H1 (cell line): Measurements from ENCODE around the gene SGMS1. TPM values are rescaled to one million over a fixed set of nuclear protein-coding genes. Genes with fewer than 3 reads are reported as not detected.

Experiments
- CTCF ChIA-PET: fragments of 300-600 bp; sonication (Branson Sonifier 250); formaldehyde crosslinking; loops from one replicate; lab custom pipeline; 2021; ENCODE audit not compliant: partially characterized antibody; lab: Charles Lee
- POLR2A ChIA-PET: fragments of 300-600 bp; sonication (Branson Sonifier 250); formaldehyde crosslinking; loops from one replicate; lab custom pipeline; 2021; ENCODE audit warnings: inconsistent platforms; ENCODE audit not compliant: partially characterized antibody; lab: Charles Lee
- DNase-seq, 2 experiments: peaks; one replicate each; pipeline versions ENCODE4 v3.0.0 to v3.0.0-alpha.2; 2010 to 2022; ENCODE audit warnings: low spot score in 2 of 2, low read depth in 1 of 2, mixed read lengths in 1 of 2
- FAIRE-seq: peaks from 2 replicates; lab custom pipeline; 2011; peaks lifted over from hg19 to GRCh38; lab: Jason Lieb, UNC
- H2AFZ ChIP-seq: 2 replicates; pipeline ENCODE4 v1.8.1; 2012; ENCODE audit warnings: low read length, inconsistent platforms
- H2AK5ac ChIP-seq: 2 replicates; pipeline ENCODE4 v1.6.1; 2013; ENCODE audit warnings: low read depth, low read length
- H2BK120ac ChIP-seq: replicated peaks from 2 replicates; pipeline ENCODE3; 2013; ENCODE audit warnings: low read depth, low read length, inconsistent platforms
- H2BK12ac ChIP-seq: 2 replicates; pipeline ENCODE4 v1.6.1; 2013; ENCODE audit warnings: low read depth, low read length
- H2BK15ac ChIP-seq: 2 replicates; pipeline ENCODE4 v1.6.1; 2013; ENCODE audit warnings: low read length
- H2BK20ac ChIP-seq: 2 replicates; pipeline ENCODE4 v1.6.1; 2013; ENCODE audit warnings: low read length
- H2BK5ac ChIP-seq: 2 replicates; pipeline ENCODE4 v1.6.1; 2013; ENCODE audit warnings: low read depth, low read length
- H3K14ac ChIP-seq: 2 replicates; pipeline ENCODE4 v1.6.1; 2013; ENCODE audit warnings: inconsistent platforms; ENCODE audit not compliant: insufficient read length
- H3K18ac ChIP-seq: 2 replicates; pipeline ENCODE4 v1.6.1; 2013; ENCODE audit warnings: low read length; ENCODE audit errors: extremely low read depth
- H3K23ac ChIP-seq: 2 replicates; pipeline ENCODE4 v1.6.1; 2013; ENCODE audit warnings: inconsistent platforms; ENCODE audit not compliant: insufficient read length
- H3K23me2 ChIP-seq: 2 replicates; pipeline ENCODE4 v1.6.1; 2013; ENCODE audit warnings: low read depth, low read length
- H3K27ac ChIP-seq: 2 replicates; pipeline ENCODE4 v1.6.1; 2011; ENCODE audit warnings: low read depth, low read length, inconsistent platforms
- H3K27me3 ChIP-seq, 4 experiments: replicated peaks in 1 of 4; 1 replicate in 1 of 4; 2 replicates in 3 of 4; pipeline versions ENCODE4 v1.6.1 to v1.8.1; 2011 to 2013; ENCODE audit warnings: low read length in 3 of 4, mild to moderate bottlenecking in 3 of 4, inconsistent platforms in 2 of 4, mixed read lengths in 2 of 4, moderate library complexity in 1 of 4; ENCODE audit not compliant: control insufficient read depth in 3 of 4, insufficient read depth in 3 of 4; ENCODE audit errors: extremely low read depth in 1 of 4
- H3K36me3 ChIP-seq, 4 experiments: 2 replicates each; pipeline versions ENCODE4 v1.6.1 to v1.8.1; 2011 to 2013; ENCODE audit warnings: mild to moderate bottlenecking in 4 of 4, low read length in 3 of 4, moderate library complexity in 2 of 4, control low read depth in 1 of 4, inconsistent platforms in 1 of 4; ENCODE audit not compliant: insufficient read depth in 4 of 4, control insufficient read depth in 2 of 4
- H3K4ac ChIP-seq: replicated peaks from 2 replicates; pipeline ENCODE3; 2013; ENCODE audit warnings: low read length, low read depth, mixed read lengths, inconsistent platforms; ENCODE audit not compliant: insufficient read length
- H3K4me1 ChIP-seq, 4 experiments: replicated peaks in 1 of 4; 1 replicate in 1 of 4; 2 replicates in 3 of 4; pipeline versions ENCODE4 v1.6.1 to v1.8.1; 2011 to 2013; ENCODE audit warnings: low read length in 3 of 4, inconsistent platforms in 2 of 4, mixed read lengths in 1 of 4; ENCODE audit not compliant: insufficient read depth in 4 of 4, control insufficient read depth in 3 of 4
- H3K4me2 ChIP-seq, 2 experiments: 2 replicates each; pipeline versions ENCODE4 v1.6.1 to v1.8.1; 2011 to 2013; ENCODE audit warnings: low read depth in 2 of 2, low read length in 2 of 2, control low read depth in 1 of 2, inconsistent platforms in 1 of 2, mild to moderate bottlenecking in 1 of 2; ENCODE audit not compliant: insufficient read depth in 1 of 2
- H3K4me3 ChIP-seq, 4 experiments: fragments of 200-600, 300-600 bp in 1 of 4; sonication (generic), shearing (Covaris generic), sonication (Bioruptor Twin) in 1 of 4; 2 replicates each; pipeline versions ENCODE4 v1.5.1 to v1.8.1; 2011 to 2016; ENCODE audit warnings: low read length in 4 of 4, low read depth in 3 of 4, control low read depth in 2 of 4, inconsistent platforms in 2 of 4, mild to moderate bottlenecking in 2 of 4, mixed read lengths in 1 of 4, moderate library complexity in 1 of 4; ENCODE audit not compliant: insufficient read depth in 2 of 4; ENCODE audit errors: extremely low read depth in 1 of 4
- H3K56ac ChIP-seq: replicated peaks from 2 replicates; pipeline ENCODE3; 2013; ENCODE audit warnings: low read depth, mild to moderate bottlenecking, mixed read lengths, low read length, inconsistent platforms; ENCODE audit not compliant: insufficient read length
- H3K79me1 ChIP-seq: 2 replicates; pipeline ENCODE4 v1.6.1; 2013; ENCODE audit warnings: low read depth, low read length, control low read depth
- H3K79me2 ChIP-seq, 2 experiments: 2 replicates each; pipeline versions ENCODE4 v1.6.1 to v1.8.1; 2012 to 2013; ENCODE audit warnings: low read length in 2 of 2, mild to moderate bottlenecking in 2 of 2, inconsistent platforms in 1 of 2; ENCODE audit not compliant: insufficient read depth in 2 of 2, control insufficient read depth in 1 of 2
- H3K9ac ChIP-seq, 4 experiments: replicated peaks in 1 of 4; 1 replicate in 1 of 4; 2 replicates in 3 of 4; pipeline versions ENCODE4 v1.6.1 to v1.8.1; 2011 to 2013; ENCODE audit warnings: low read depth in 3 of 4, low read length in 3 of 4, control low read depth in 2 of 4, mild to moderate bottlenecking in 2 of 4, moderate library complexity in 2 of 4, inconsistent platforms in 1 of 4; ENCODE audit errors: extremely low read depth in 1 of 4
- H3K9me3 ChIP-seq, 2 experiments: 2 replicates each; pipeline versions ENCODE4 v1.6.1 to v1.8.1; 2012 to 2013; ENCODE audit warnings: mild to moderate bottlenecking in 2 of 2, moderate library complexity in 2 of 2, control low read depth in 1 of 2, inconsistent platforms in 1 of 2, low read depth in 1 of 2, low read length in 1 of 2, mixed read lengths in 1 of 2; ENCODE audit not compliant: insufficient read depth in 2 of 2
- H4K20me1 ChIP-seq, 2 experiments: replicated peaks in 1 of 2; 2 replicates each; pipeline versions ENCODE3 to v1.8.1; 2011 to 2013; ENCODE audit warnings: inconsistent platforms in 2 of 2, low read length in 2 of 2, mild to moderate bottlenecking in 1 of 2; ENCODE audit not compliant: insufficient read depth in 2 of 2, control insufficient read depth in 1 of 2
- H4K5ac ChIP-seq: 2 replicates; pipeline ENCODE4 v1.6.1; 2013; ENCODE audit warnings: low read length, low read depth, mixed read lengths, inconsistent platforms; ENCODE audit not compliant: insufficient read length
- H4K8ac ChIP-seq: 2 replicates; pipeline ENCODE4 v1.8.0; 2013; ENCODE audit warnings: mild to moderate bottlenecking, moderate library complexity, low read length, inconsistent platforms; ENCODE audit not compliant: insufficient read depth; ENCODE audit errors: extremely low read depth
- H4K91ac ChIP-seq: replicated peaks from 2 replicates; pipeline ENCODE3; 2013; ENCODE audit warnings: low read length, mixed read lengths, inconsistent platforms; ENCODE audit not compliant: insufficient read length
- BACH1 ChIP-seq: IDR thresholded peaks from 2 replicates; pipeline ENCODE4 v1.6.1; 2012; ENCODE audit warnings: low read length, improper control_type of control experiment
- CTBP2 ChIP-seq: IDR thresholded peaks from 2 replicates; pipeline ENCODE4 v1.7.0; 2011; ENCODE audit warnings: borderline replicate concordance, mild to moderate bottlenecking, moderate library complexity, mixed read lengths, low read length; ENCODE audit not compliant: insufficient read depth, insufficient read length
- EP300 ChIP-seq, 2 experiments: IDR thresholded peaks; 1 replicate in 1 of 2; 2 replicates in 1 of 2; pipeline ENCODE4 v1.6.1; 2011 to 2012; ENCODE audit warnings: low read depth in 2 of 2, low read length in 2 of 2, mild to moderate bottlenecking in 2 of 2, borderline replicate concordance in 1 of 2, inconsistent platforms in 1 of 2, moderate library complexity in 1 of 2
- GABPA ChIP-seq: IDR thresholded peaks from 2 replicates; pipeline ENCODE4 v1.6.1; 2011; ENCODE audit warnings: mild to moderate bottlenecking, low read length, moderate library complexity, borderline replicate concordance; ENCODE audit not compliant: insufficient read depth
- KDM1A ChIP-seq: fragments of 200-600, 300-600 bp; sonication (generic); IDR thresholded peaks from 2 replicates; pipeline ENCODE4 v1.7.1; 2016; ENCODE audit warnings: mild to moderate bottlenecking, low read length, borderline replicate concordance
- RBBP5 ChIP-seq: IDR thresholded peaks from 2 replicates; pipeline ENCODE4 v1.7.1; 2012; ENCODE audit warnings: low read depth, mild to moderate bottlenecking, inconsistent platforms, low read length, moderate library complexity, borderline replicate concordance
- RNF2 ChIP-seq: fragments of 200-900, 300-1000 bp; sonication (generic); IDR thresholded peaks from 2 replicates; pipeline ENCODE4 v1.7.1; 2016; ENCODE audit warnings: borderline replicate concordance, low read depth, mild to moderate bottlenecking, antibody characterized with exemption, low read length; ENCODE audit not compliant: poor library complexity, severe bottlenecking; ENCODE audit errors: missing control alignments
- RXRA ChIP-seq: IDR thresholded peaks from 2 replicates; pipeline ENCODE4 v1.6.1; 2011; ENCODE audit warnings: low read depth, mild to moderate bottlenecking, low read length, moderate library complexity; ENCODE audit not compliant: insufficient read depth
- TBP ChIP-seq: IDR thresholded peaks from 2 replicates; pipeline ENCODE4 v1.6.1; 2011; ENCODE audit warnings: low read depth, low read length, improper control_type of control experiment
- YY1 ChIP-seq: IDR thresholded peaks from 2 replicates; pipeline ENCODE4 v1.6.1; 2011; ENCODE audit warnings: low read depth, mild to moderate bottlenecking, low read length
- ZNF274 ChIP-seq: IDR thresholded peaks from 2 replicates; pipeline ENCODE4 v1.7.0; 2012; ENCODE audit warnings: low read length, borderline replicate concordance; ENCODE audit errors: extremely low read depth
- WGBS, 2 experiments: shearing (Covaris generic) in 1 of 2; methylation state at CpG; one replicate each; pipeline versions ENCODE4 v1.1.6 to v1.1.7; 2013 to 2015; ENCODE audit warnings: low lambda C conversion rate in 2 of 2, mixed read lengths in 2 of 2, inconsistent platforms in 1 of 2, low coverage in 1 of 2, missing lambda C conversion rate in 1 of 2; ENCODE audit not compliant: insufficient replicate concordance in 2 of 2, insufficient coverage in 1 of 2, insufficient read length in 1 of 2; ENCODE audit errors: extremely low coverage in 1 of 2, missing lambda C conversion rate in 1 of 2; 5-methylcytosine and 5-hydroxymethylcytosine counted together
- polyA plus RNA-seq, 7 experiments: library from polyadenylated mRNA; depleted of rRNA in 3 of 7; stranded (reverse) in 5 of 7; unstranded in 2 of 7; fragments of >200 nt in 5 of 7; fragments of 200-250 nt in 2 of 7; gene quantifications; 1 replicate in 5 of 7; 2 replicates in 1 of 7; 4 replicates in 1 of 7; pipeline versions ENCODE4 v1.2.1 to v1.2.3, GENCODE V29; 2011 to 2013; ENCODE audit warnings: missing spikeins in 2 of 7, mixed read lengths in 2 of 7
- total RNA-seq: library from RNA; stranded (reverse); fragmentation: NEBNext Ultra II Directional; extraction: Animal tissue kit (Norgen Biotek cat#: 25700); gene quantifications from 2 replicates; pipeline ENCODE4 v1.2.1, GENCODE V29; 2021

The SGMS1 gene
- total and polyA plus RNA-seq, 2 of the 8 experiments (the other 6 are each of a cell fraction or from before 2014, with no cell fraction given): 6.0 to 15.6 TPM

DNA sequence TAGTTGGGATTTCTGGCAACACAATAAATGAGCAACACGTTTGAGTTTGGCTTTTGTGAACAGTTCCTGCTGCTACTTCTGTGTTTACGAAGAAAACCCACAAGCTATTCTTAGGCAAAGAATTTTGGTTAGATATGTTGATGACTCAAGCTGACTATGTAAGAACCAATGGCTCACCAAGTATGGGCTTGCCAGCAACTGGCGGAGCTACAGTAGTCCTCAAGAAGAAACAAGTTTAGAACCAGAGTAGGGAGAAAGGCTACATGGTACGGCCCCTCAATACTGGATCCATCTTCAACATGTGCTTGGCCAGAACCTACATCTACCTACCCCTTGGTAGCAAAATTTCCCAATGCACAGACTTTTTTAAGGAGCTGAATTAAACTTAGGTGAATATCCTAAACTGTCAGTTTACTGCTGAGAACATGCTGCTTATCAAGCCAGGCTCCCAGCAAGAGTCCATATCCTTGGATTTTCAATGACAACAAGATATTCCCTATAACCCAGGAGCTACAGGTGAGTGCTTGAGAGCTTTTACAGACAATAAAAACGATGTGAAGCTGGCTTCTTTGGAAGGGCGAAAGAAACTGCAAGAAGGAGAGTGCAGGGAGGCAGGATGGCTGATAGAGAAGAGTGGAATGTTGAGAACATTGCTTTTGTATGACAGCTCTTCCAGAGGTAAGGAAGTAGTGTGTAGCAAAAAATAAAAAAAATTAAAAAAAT lies 298.1 kb downstream of the SGMS1 start:
- Histone ChIP-seq H4K8ac (no peak overlapping the region), H2BK15ac (no peak overlapping the region), H3K4me2 (peak overlapping the region; percentile 37 to 44), H3K4ac (no peak overlapping the region), H3K79me1 (no peaks in the 10 kb centered on the region), H4K20me1 (no peaks in the 10 kb centered on the region), H3K23ac (no peak overlapping the region), H3K4me1 (peaks cover 3 to 10% (median 4%) of the 10 kb centered on the region in 4 experiments; a peak in 5 of 7 replicates), H3K23me2 (no peaks in the 10 kb centered on the region; the same call in 1 of the 2 replicates), H4K5ac (no peak overlapping the region), H3K9ac (no peak overlapping the region; a peak in 1 of 7 replicates), H3K9me3 (no peaks in the 10 kb centered on the region), H2BK20ac (no peak overlapping the region), H2BK5ac (no peak overlapping the region), H3K14ac (no peak overlapping the region), H2BK12ac (no peak overlapping the region), H3K27me3 (no peaks in the 10 kb centered on the region), H2BK120ac (no peak overlapping the region), H3K4me3 (no peak overlapping the region; a peak in 1 of 8 replicates), H3K79me2 (no peaks in the 10 kb centered on the region), H3K27ac (no peak overlapping the region; the same call in 1 of the 2 replicates), H3K18ac (no peak overlapping the region), H2AK5ac (no peak overlapping the region), H3K36me3 (no peaks in the 10 kb centered on the region), H2AFZ (no peak overlapping the region), H4K91ac (no peak overlapping the region), H3K56ac (no peak overlapping the region)
- ChIA-PET POLR2A (interaction anchor here (1.4 kb wide), 1 partner anchor 46 kb away, joined by 3 read pairs; no protein-coding TSS in a partner anchor), CTCF (interaction anchor here (0.5 to 2.7 kb wide), 5 partner anchors 9 to 706 kb away, joined by 3 to 8 read pairs (median 5); no protein-coding TSS in a partner anchor)
- DNase-seq (peak in 1 of 2 experiments; percentile 5), FAIRE-seq (peak; percentile 36)
- 40% methylated on average over 6 of the region's 6 CpGs; no CpG with 5 or more reads in 1 of the 2 experiments for WGBS, 2 experiments
- no peak for TF ChIP-seq TBP
- TF ChIP-seq RBBP5: no peak
- no peak for TF ChIP-seq BACH1
- TF ChIP-seq KDM1A: no peak
- TF ChIP-seq RXRA: no peak
- TF ChIP-seq RNF2: no peak
- no peak for TF ChIP-seq GABPA
- TF ChIP-seq ZNF274: no peak
- no peak for TF ChIP-seq CTBP2
- TF ChIP-seq EP300 (IDR thresholded peaks at IDR 0.05; ENCODE audit: borderline replicate concordance in 1 of 2, low read depth in 2 of 2, low read length in 2 of 2): no peak
- TF ChIP-seq YY1: no peak
